ENCODE data around the gene ZNF740. TPM values are rescaled to one million over a fixed set of nuclear protein-coding genes. Genes with fewer than 3 reads are reported as not detected.
A peak's percentile ranks its signal among the peaks of the same experiment; 100 is the strongest.

The ZNF740 gene
- total RNA-seq, 1 donor from 2014 or later = 67.2 TPM

- intact Hi-C loops (cut with micrococcal nuclease) = no loop called here
- ATAC-seq (ENCODE audit: low read depth) (no peak), DNase-seq (no peak)
- no peak overlapping the region for H3K27ac Mint-ChIP-seq
- H3K4me3 Mint-ChIP-seq = no peak overlapping the region
- H3K9me3 Mint-ChIP-seq = no peaks in the 10 kb centered on the region
- POLR2A ChIA-PET = interaction anchor here (0.6 to 1.2 kb wide), 3 partner anchors 18 to 35 kb away, joined by 3 to 5 read pairs (median 3); no protein-coding TSS in a partner anchor
- peaks cover 14% of the 10 kb centered on the region for H3K4me1 Mint-ChIP-seq
- CTCF ChIA-PET = interaction anchor here (0.6 kb wide), 1 partner anchor 75 kb away, joined by 4 read pairs; the partner anchor contains the start of gene ESPL1
- no peak for TF ChIP-seq CTCF (IDR thresholded peaks at IDR 0.05)
- peaks cover 83% of the 10 kb centered on the region for H3K36me3 Mint-ChIP-seq (ENCODE audit: low read depth)
- H3K27me3 Mint-ChIP-seq = no peaks in the 10 kb centered on the region
Measured at GRCh38 chr12:53193040-53193439, 12.5 kb downstream of the ZNF740 start.

DNA sequence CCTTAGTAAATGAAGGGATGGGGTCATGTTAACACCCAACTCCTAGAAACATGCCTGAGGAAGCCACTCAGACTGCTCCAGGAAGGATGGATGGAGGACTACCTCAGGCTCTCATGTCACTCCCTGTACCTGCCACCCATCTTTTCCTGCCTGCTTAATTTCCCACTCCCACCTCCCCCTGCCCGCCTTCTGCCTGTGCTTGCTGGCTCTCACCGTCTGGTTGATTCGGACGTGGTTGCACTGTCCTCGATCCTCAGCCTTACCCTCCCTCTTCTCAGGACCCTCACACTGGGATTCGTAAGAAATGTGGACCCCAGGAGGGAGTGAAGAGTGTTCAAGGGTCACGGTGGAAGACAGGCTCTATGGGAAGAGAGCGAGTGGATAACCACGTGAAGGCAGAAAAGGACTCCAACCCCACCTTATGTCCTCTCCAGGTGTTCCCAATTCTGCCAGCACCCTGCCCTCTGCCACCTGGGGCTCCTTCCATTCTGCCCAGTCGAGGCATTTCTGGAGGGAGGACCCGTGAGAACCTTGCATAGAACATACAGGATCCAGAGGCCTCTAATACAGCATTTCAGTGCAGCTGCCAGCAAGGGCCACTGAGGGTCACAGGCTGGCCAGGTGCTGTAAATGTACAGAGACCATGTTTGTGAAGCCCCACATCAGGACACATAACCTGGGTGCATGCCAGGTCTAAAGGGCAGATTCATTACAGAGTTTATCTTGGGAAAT is 13.6 kb downstream of the ZNF740 start:
- POLR2A ChIA-PET = interaction anchor here (0.6 to 1.5 kb wide), 3 partner anchors 13 to 45 kb away, joined by 3 to 6 read pairs (median 6); partner anchors contain the start of genes CSAD and ZNF740

GRCh38 chr12:53194973-53195372 is 14.5 kb downstream of the ZNF740 start:
- Mint-ChIP-seq H3K4me3 (no peak overlapping the region), H3K27me3 (no peaks in the 10 kb centered on the region), H3K27ac (no peak overlapping the region), H3K9me3 (no peaks in the 10 kb centered on the region), H3K4me1 (peaks cover 33% of the 10 kb centered on the region), H3K36me3 (ENCODE audit: low read depth) (peaks cover 82% of the 10 kb centered on the region)
- intact Hi-C loops (cut with micrococcal nuclease) = no loop called here
- no peak for TF ChIP-seq CTCF (IDR thresholded peaks at IDR 0.05)
- ChIA-PET POLR2A (interaction anchor here (1.0 to 6.1 kb wide), 3 partner anchors 12 to 17 kb away, joined by 3 to 48 read pairs (median 6); partner anchors contain the start of genes CSAD, ITGB7 and ZNF740), CTCF (interaction anchor here (0.9 to 1.5 kb wide), 6 partner anchors 12 to 126 kb away, joined by 3 to 8 read pairs (median 4); partner anchors contain the start of gene ESPL1)
- DNase-seq = no peak
- no peak for ATAC-seq (ENCODE audit: low read depth)

More for the DNA sequence above, 13.6 kb downstream of the ZNF740 start:
- Mint-ChIP-seq H3K36me3 (ENCODE audit: low read depth) (peaks cover 81% of the 10 kb centered on the region), H3K27ac (no peak overlapping the region), H3K9me3 (no peaks in the 10 kb centered on the region), H3K4me3 (no peak overlapping the region), H3K4me1 (peaks cover 25% of the 10 kb centered on the region), H3K27me3 (no peaks in the 10 kb centered on the region)
- TF ChIP-seq CTCF (IDR thresholded peaks at IDR 0.05) = no peak
- DNase-seq = no peak
- no peak for ATAC-seq (ENCODE audit: low read depth)
- CTCF ChIA-PET = interaction anchor here (1.1 to 1.5 kb wide), 3 partner anchors 12 to 34 kb away, joined by 4 to 8 read pairs (median 4); no protein-coding TSS in a partner anchor
- intact Hi-C loops (cut with micrococcal nuclease) = no loop called here

GRCh38 chr12:53195516-53196420 is 15.2 kb downstream of the ZNF740 start:
- no peak for ATAC-seq (ENCODE audit: low read depth)
- Mint-ChIP-seq H3K4me3 (no peak overlapping the region), H3K36me3 (ENCODE audit: low read depth) (peaks cover 85% of the 10 kb centered on the region), H3K27me3 (no peaks in the 10 kb centered on the region), H3K27ac (peak overlapping the region; percentile 19), H3K9me3 (no peaks in the 10 kb centered on the region), H3K4me1 (peaks cover 37% of the 10 kb centered on the region)
- no peak for DNase-seq
- CTCF ChIA-PET = interaction anchor here (0.6 to 1.5 kb wide), 7 partner anchors 11 to 134 kb away, joined by 3 to 8 read pairs (median 4); partner anchors contain the start of gene ESPL1
- intact Hi-C loops (cut with micrococcal nuclease) = no loop called here
- no peak for TF ChIP-seq CTCF (IDR thresholded peaks at IDR 0.05)
- POLR2A ChIA-PET = interaction anchor here (1.5 to 6.1 kb wide), 2 partner anchors 12 to 15 kb away, joined by 6 to 48 read pairs; partner anchors contain the start of genes CSAD, ITGB7 and ZNF740

All from activated B cell treated with CpG ODN at 0.5 μM for 24 hours (primary cell).